ENCODE results near the gene CENPB. TPM values are rescaled to one million over a fixed set of nuclear protein-coding genes. Genes with fewer than 3 reads are reported as not detected.
"Not testable (repeated sequence)": the region's sequence is repeated elsewhere in the genome, so short reads cannot be mapped to it uniquely, and the experiment has no call there.

The CENPB gene, protein sequence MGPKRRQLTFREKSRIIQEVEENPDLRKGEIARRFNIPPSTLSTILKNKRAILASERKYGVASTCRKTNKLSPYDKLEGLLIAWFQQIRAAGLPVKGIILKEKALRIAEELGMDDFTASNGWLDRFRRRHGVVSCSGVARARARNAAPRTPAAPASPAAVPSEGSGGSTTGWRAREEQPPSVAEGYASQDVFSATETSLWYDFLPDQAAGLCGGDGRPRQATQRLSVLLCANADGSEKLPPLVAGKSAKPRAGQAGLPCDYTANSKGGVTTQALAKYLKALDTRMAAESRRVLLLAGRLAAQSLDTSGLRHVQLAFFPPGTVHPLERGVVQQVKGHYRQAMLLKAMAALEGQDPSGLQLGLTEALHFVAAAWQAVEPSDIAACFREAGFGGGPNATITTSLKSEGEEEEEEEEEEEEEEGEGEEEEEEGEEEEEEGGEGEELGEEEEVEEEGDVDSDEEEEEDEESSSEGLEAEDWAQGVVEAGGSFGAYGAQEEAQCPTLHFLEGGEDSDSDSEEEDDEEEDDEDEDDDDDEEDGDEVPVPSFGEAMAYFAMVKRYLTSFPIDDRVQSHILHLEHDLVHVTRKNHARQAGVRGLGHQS
- 10 to 100 TPM; 87.1 to 92.0 TPM for total RNA-seq

DNA sequence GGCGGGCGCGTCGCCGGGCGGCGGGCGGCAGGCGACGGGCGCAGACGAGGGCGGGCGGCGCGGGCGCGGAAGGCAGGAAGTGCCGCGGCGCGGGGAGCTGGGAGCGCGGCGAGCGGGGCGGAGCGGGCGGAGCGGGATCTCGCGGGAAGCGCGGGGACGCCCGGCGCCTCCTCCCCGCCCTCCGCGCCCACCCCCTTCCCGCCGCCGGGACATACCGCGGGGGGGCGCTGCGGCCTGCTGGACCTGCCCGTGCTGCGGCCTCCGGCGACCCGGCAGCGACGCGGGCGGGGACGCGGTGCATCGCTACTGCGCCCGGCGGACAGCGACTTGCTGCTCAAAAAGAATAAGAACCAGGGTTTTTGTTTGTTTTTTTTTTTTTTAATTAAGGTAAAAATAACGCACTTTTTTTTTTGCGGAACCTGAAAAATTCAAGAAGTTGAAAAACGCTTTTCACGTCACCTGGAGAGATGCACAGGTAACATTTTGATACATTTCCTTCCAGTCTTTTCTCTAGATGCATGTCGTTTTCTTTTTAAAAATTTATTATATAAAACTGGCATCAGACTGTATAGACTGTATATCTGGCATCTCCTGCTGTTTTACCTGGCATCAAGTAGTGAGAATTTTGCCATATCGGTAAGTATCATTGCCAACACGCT is at the start of gene CENPB:
TSS of gene CENPB (minus strand) at position 76 of the 659 bp plus-strand sequence. CDS start 257 bp downstream, outside the sequence.
- ChIA-PET POLR2A (interaction anchor here (0.6 to 4.5 kb wide), 12 partner anchors 8 to 94 kb away, joined by 3 to 44 read pairs (median 4); partner anchors contain the start of genes ADISSP, AP5S1 and CDC25B), CTCF (interaction anchor here (0.5 to 9.6 kb wide), 26 partner anchors 8 to 299 kb away, joined by 3 to 126 read pairs (median 3); partner anchors contain the start of genes ADISSP, AP5S1 and CDC25B)
- H3K27ac Mint-ChIP-seq, result peak within 1 kb of the TSS; percentile 85
- no peaks in the 10 kb centered on the region for H3K27me3 Mint-ChIP-seq (ENCODE audit: low read depth)
- peaks cover 45% of the 10 kb centered on the region for H3K4me1 Mint-ChIP-seq (ENCODE audit: low read depth)
- DNase-seq (peak; percentile 91), ATAC-seq (peak; percentile 94)
- H3K4me3 Mint-ChIP-seq, result peak within 1 kb of the TSS; percentile 81
- H3K36me3 Mint-ChIP-seq (ENCODE audit: low read depth), result peaks cover 17% of the 10 kb centered on the region
- H3K9me3 Mint-ChIP-seq (ENCODE audit: insufficient read depth), result no peaks in the 10 kb centered on the region

DNA sequence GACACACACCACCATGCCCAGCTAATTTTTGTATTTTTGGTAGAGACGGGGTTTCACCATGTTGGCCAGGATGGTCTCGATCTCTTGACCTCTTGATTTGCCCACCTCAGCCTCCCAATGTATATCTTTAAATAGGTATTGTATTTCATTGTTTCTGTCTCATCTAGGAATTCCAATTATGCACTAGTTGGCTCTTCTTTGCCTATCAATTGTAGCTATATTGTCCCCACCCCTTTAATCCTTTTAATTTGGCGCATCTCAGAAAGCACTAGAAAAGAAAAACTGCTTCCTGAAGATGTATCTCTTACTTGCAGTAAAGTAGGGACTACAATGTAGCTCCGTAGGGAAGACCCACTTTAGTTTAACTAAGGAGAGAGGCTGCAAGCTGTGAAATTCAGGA is 49.6 kb upstream of the CENPB start:
- ChIA-PET POLR2A (no interaction called here), CTCF (interaction anchor here (1.6 kb wide), 1 partner anchor 19 kb away, joined by 4 read pairs; no protein-coding TSS in a partner anchor)
- H3K4me1 Mint-ChIP-seq (ENCODE audit: low read depth), result peaks cover 18% of the 10 kb centered on the region
- ATAC-seq, result no peak
- no peak overlapping the region for H3K4me3 Mint-ChIP-seq
- H3K9me3 Mint-ChIP-seq (ENCODE audit: insufficient read depth), result no peaks in the 10 kb centered on the region
- DNase-seq, result no peak
- H3K36me3 Mint-ChIP-seq (ENCODE audit: low read depth), result no peaks in the 10 kb centered on the region
- H3K27me3 Mint-ChIP-seq (ENCODE audit: low read depth), result no peaks in the 10 kb centered on the region
- no peak overlapping the region for H3K27ac Mint-ChIP-seq

DNA sequence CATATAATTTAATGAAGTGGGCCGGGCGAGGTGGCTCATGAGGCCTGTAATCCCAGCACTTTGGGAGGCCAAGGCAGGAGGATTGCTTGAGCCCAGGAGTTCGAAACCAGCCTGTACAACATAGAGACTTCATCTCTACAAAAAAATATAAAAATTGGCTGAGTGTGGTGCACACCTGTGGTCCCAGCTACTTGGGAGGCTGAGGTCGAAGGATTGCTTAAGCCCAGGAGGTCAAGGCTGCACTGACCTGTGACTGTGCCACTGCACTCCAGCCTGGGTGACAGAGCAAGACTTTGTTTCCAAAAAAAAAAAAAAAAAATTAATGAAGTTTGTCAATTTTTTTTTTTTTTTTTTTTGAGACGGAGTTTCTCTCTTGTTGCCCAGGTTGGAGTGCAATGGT is 43.4 kb upstream of the CENPB start:
- H3K27me3 Mint-ChIP-seq (ENCODE audit: low read depth); H3K27ac Mint-ChIP-seq; DNase-seq; ATAC-seq; POLR2A ChIA-PET; H3K9me3 Mint-ChIP-seq (ENCODE audit: insufficient read depth); H3K4me1 Mint-ChIP-seq (ENCODE audit: low read depth); H3K4me3 Mint-ChIP-seq: not testable (repeated sequence)
- peaks cover 18% of the 10 kb centered on the region for H3K36me3 Mint-ChIP-seq (ENCODE audit: low read depth)
- CTCF ChIA-PET, result interaction anchor here (1.5 kb wide), 1 partner anchor 9 kb away, joined by 6 read pairs; the partner anchor contains the start of gene AP5S1

DNA sequence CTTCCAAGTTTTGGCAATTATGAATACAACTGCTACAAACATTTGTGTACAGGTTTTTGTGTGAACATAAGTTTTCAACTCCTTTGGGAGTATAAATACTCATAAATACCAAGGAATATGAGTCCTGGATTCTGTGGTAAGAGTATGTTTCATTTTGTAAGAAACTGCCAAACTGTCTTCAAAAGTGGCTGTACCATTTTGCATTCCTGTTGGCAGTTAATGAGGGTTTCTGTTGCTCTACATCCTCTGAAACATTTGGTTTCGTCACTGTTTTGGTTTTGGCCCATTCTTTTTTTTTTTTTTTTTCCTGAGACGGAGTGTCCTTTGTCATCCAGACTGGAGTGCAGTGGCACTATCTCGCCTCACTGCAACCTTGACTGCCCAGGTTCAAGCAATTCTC is 42.3 kb upstream of the CENPB start:
- ATAC-seq, result no peak
- H3K9me3 Mint-ChIP-seq (ENCODE audit: insufficient read depth), result no peaks in the 10 kb centered on the region
- no peaks in the 10 kb centered on the region for H3K27me3 Mint-ChIP-seq (ENCODE audit: low read depth)
- H3K27ac Mint-ChIP-seq, result no peak overlapping the region
- H3K4me3 Mint-ChIP-seq, result no peak overlapping the region
- POLR2A ChIA-PET, result no interaction called here
- H3K4me1 Mint-ChIP-seq (ENCODE audit: low read depth), result peaks cover 6% of the 10 kb centered on the region
- CTCF ChIA-PET, result interaction anchor here (1.0 kb wide), 1 partner anchor 41 kb away, joined by 3 read pairs; no protein-coding TSS in a partner anchor
- DNase-seq, result no peak
- peaks cover 21% of the 10 kb centered on the region for H3K36me3 Mint-ChIP-seq (ENCODE audit: low read depth)

DNA sequence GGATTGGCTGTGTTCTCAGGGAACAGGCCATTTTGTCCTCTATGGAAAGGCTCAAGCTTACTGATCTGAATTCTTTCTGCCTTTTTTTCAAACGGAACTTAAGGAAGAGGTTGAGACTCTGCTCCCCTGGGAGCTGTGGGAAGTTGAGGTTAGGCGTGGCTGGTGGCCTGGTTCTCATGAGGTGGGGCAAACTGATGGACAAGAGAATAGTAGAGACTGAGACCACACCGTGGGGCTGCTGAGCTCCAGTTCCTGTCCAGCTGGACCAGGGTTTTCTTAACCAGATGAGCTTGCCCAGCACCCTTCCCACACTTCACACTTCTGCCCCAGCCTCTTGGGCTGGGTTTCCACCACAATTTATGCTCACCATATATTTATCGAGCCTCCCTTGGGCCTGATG is 39.9 kb upstream of the CENPB start:
- POLR2A ChIA-PET, result no interaction called here
- Mint-ChIP-seq H3K9me3 (ENCODE audit: insufficient read depth) (no peaks in the 10 kb centered on the region), H3K27ac (no peak overlapping the region), H3K4me3 (no peak overlapping the region), H3K36me3 (ENCODE audit: low read depth) (peaks cover 29% of the 10 kb centered on the region), H3K4me1 (ENCODE audit: low read depth) (peaks cover 14% of the 10 kb centered on the region), H3K27me3 (ENCODE audit: low read depth) (no peaks in the 10 kb centered on the region)
- DNase-seq, result no peak
- CTCF ChIA-PET, result interaction anchor here (1.0 to 1.1 kb wide), 2 partner anchors 8 to 39 kb away, joined by 3 read pairs; no protein-coding TSS in a partner anchor
- ATAC-seq, result no peak

DNA sequence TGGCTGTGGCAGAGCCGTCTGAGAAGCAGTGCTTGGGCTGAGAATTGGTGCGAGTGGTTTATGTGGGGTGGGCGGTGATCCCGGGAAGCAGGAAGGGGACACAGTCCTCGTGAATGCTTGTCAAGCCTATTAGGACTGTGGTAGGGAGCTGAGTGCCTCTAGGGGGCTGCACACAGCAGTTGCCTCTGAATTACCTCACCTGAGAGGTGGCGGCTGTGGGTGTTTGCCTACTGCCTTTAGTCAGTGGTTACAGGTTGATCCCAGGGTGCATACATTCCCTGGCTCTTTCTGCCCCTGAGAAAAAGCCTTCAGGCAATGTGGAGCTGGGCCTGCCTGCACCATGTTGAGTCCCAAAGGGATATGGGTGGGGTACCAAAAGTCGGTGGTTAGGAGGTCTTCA is 39.0 kb upstream of the CENPB start:
- ATAC-seq, result no peak
- Mint-ChIP-seq H3K27me3 (ENCODE audit: low read depth) (no peaks in the 10 kb centered on the region), H3K4me3 (no peak overlapping the region), H3K4me1 (ENCODE audit: low read depth) (peaks cover 20% of the 10 kb centered on the region), H3K36me3 (ENCODE audit: low read depth) (peaks cover 32% of the 10 kb centered on the region), H3K9me3 (ENCODE audit: insufficient read depth) (no peaks in the 10 kb centered on the region), H3K27ac (peak overlapping the region; percentile 11)
- no peak for DNase-seq
- POLR2A ChIA-PET, result no interaction called here
- CTCF ChIA-PET, result no interaction called here

DNA sequence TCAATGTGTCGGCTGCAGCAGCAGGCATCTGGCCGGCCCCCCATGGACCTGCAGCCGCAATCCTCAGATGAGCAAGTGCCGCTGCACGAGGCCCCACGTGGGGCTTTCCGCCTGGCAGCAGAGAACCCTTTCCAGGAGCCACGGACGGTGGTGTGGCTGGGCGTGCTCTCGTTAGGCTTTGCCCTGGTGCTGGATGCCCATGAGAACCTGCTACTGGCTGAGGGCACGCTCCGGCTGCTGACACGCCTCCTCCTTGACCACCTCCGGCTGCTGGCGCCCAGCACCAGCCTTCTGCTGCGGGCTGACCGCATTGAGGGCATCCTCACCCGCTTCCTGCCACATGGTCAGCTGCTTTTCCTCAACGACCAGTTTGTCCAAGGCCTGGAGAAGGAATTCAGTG is 37.3 kb upstream of the CENPB start:
- Mint-ChIP-seq H3K36me3 (ENCODE audit: low read depth) (peaks cover 27% of the 10 kb centered on the region), H3K27ac (no peak overlapping the region), H3K27me3 (ENCODE audit: low read depth) (no peaks in the 10 kb centered on the region), H3K9me3 (ENCODE audit: insufficient read depth) (no peaks in the 10 kb centered on the region), H3K4me3 (no peak overlapping the region), H3K4me1 (ENCODE audit: low read depth) (peaks cover 31% of the 10 kb centered on the region)
- ATAC-seq (no peak), DNase-seq (no peak)
- CTCF ChIA-PET, result interaction anchor here (1.3 kb wide), 1 partner anchor 55 kb away, joined by 3 read pairs; no protein-coding TSS in a partner anchor
- POLR2A ChIA-PET, result interaction anchor here (0.6 kb wide), 1 partner anchor 56 kb away, joined by 3 read pairs; the partner anchor contains the start of gene ADISSP

DNA sequence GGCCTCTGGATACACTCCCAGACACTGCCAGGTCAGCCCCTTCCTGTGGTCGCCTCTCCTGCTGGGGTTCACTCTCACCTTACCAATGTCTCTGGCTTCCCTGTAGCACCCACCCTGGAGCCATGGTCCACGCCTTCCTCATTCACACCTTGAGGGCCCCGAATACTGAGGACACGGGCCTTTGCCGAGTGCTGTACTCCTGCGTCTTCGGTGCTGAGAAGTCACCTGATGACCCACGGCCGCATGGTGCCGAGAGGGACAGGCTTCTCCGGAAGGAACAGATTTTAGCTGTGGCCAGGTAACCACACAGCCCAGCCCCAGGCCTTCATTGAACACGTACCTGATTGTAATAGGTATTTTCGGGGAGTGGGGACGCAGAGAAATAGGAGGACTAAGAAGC is 35.5 kb upstream of the CENPB start:
- Mint-ChIP-seq H3K4me1 (ENCODE audit: low read depth) (peaks cover 48% of the 10 kb centered on the region), H3K36me3 (ENCODE audit: low read depth) (peaks cover 26% of the 10 kb centered on the region), H3K27ac (peak overlapping the region; percentile 95), H3K9me3 (ENCODE audit: insufficient read depth) (no peaks in the 10 kb centered on the region), H3K27me3 (ENCODE audit: low read depth) (no peaks in the 10 kb centered on the region), H3K4me3 (peak overlapping the region; percentile 89)
- ATAC-seq, result no peak
- DNase-seq, result no peak
- CTCF ChIA-PET, result interaction anchor here (4.0 to 7.7 kb wide), 2 partner anchors 34 kb away, joined by 27 to 126 read pairs; partner anchors contain the start of gene CENPB
- POLR2A ChIA-PET, result interaction anchor here (0.6 to 7.3 kb wide), 4 partner anchors 26 to 92 kb away, joined by 3 to 44 read pairs (median 28); partner anchors contain the start of genes ADISSP, CDC25B and CENPB

DNA sequence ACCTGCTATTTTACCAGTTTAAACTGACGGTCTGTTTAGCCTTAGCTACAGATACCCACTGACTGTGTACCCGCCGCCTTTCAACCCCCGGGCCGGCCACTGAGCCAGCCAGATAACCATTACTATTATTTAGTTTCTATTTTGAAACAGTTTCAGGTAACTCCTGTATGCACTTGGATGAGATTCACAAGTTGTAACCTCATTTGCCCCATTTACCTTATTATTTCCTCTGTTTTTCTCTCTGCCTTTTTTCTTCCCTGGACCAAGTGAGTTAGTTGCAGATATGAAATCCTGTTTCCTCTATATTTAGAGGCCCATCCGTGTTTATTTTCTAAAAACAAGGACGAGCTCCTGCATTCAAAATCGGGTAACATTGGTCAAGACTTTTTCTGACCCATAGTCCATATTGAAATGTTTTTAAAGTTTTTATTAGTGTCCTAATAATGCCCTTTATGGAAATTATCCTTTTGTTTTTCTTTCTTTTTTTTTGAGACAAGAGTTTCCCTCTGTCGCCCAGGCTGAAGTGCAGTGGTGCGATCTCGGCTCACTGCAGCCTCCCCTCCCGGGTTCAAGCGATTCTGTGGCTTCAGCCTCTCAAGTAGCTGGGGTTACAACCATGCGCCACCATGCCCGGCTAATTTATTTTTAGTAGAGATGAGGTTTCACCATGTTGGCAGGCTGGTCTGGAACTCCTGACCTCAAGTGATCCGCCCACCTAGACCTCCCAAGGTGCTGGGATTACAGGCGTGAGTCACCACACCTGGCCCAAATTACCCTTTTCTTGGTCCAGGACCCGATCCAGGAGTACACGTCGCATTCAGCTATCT is 34.6 kb upstream of the CENPB start:
- Mint-ChIP-seq H3K9me3 (ENCODE audit: insufficient read depth) (no peaks in the 10 kb centered on the region), H3K27ac (peak overlapping the region; percentile 95), H3K4me3 (peak overlapping the region; percentile 89), H3K27me3 (ENCODE audit: low read depth) (no peaks in the 10 kb centered on the region), H3K4me1 (ENCODE audit: low read depth) (peaks cover 54% of the 10 kb centered on the region), H3K36me3 (ENCODE audit: low read depth) (peaks cover 21% of the 10 kb centered on the region)
- DNase-seq, result no peak
- no peak for ATAC-seq
- CTCF ChIA-PET, result interaction anchor here (0.7 to 7.7 kb wide), 23 partner anchors 9 to 660 kb away, joined by 3 to 126 read pairs (median 5); partner anchors contain the start of genes ADISSP, CDC25B, CENPB and SPEF1
- POLR2A ChIA-PET, result interaction anchor here (0.6 to 7.3 kb wide), 9 partner anchors 9 to 612 kb away, joined by 3 to 44 read pairs (median 4); partner anchors contain the start of genes ADISSP, CDC25B, CENPB and ITPA

DNA sequence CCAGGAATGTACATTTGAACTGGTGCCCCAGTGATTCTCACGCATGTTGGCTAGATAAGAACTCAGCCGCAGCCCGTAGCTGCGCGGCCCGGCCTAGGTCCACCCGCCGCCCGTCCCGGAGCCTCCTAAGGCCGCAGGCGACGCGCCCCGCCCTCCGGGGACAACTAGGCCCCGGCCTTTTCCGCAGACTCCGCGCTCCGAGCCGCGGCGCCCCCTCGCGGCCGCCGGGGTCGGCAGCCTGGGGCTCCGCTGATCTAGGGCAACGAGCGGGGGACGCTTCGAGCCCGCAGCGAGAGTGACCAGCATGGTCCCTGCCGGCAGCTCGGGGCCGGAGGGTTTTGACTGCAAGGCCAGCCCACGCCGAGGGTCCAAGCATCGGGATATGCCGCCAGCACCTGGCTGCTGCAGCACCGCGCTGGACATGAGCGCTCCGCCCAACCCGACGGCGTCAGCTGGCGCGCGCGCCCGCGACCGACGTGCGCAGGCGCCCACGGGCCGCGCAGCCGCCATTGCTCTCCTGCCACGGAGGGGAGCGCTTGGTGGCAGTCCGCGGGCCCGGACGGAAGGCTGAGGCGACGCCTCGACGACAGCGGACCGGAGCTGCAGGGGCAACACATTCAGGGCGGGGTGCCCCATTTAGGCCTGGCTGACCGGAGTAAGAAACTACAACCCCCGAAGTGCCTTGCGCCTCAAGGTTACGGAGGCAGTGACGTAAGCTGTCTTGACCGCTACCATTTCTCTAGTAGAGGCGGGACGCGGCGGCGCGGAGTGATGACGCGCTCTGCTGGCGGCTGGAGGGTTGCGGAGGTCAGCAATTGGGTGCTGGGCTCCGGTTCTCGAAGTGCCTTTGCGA is 33.7 kb upstream of the CENPB start, which contains the start of gene AP5S1:
TSS of gene AP5S1 (plus strand) at position 500 of the 853 bp plus-strand sequence. CDS start 1,571 bp downstream, outside the sequence.
- CTCF ChIA-PET, result interaction anchor here (0.6 to 7.7 kb wide), 23 partner anchors 9 to 676 kb away, joined by 3 to 126 read pairs (median 5); partner anchors contain the start of genes ADISSP, CDC25B, CENPB and SPEF1
- DNase-seq (peak; percentile 96), ATAC-seq (peak; percentile 87)
- Mint-ChIP-seq H3K27ac (peak within 1 kb of the TSS; percentile 95), H3K9me3 (ENCODE audit: insufficient read depth) (no peaks in the 10 kb centered on the region), H3K27me3 (ENCODE audit: low read depth) (no peaks in the 10 kb centered on the region), H3K4me1 (ENCODE audit: low read depth) (peaks cover 59% of the 10 kb centered on the region), H3K4me3 (peak within 1 kb of the TSS; percentile 89), H3K36me3 (ENCODE audit: low read depth) (peaks cover 17% of the 10 kb centered on the region)
- POLR2A ChIA-PET, result interaction anchor here (0.6 to 7.3 kb wide), 9 partner anchors 8 to 611 kb away, joined by 3 to 44 read pairs (median 4); partner anchors contain the start of genes ADISSP, CDC25B, CENPB and ITPA
